Neural progenitor cell (in vitro differentiated cells): Measurements from ENCODE around the gene PDE11A.

Experiments used
- EZH2phosphoT487 ChIP-seq: fragments of 200-600 bp; sonication (generic); IDR thresholded peaks from 2 replicates; pipeline ENCODE4 v1.6.1; 2017; ENCODE audit warnings: antibody characterized with exemption
- TF ChIP-seq, protein P1 (sequence below): fragments of 200-600 bp; sonication (generic); IDR thresholded peaks from 2 replicates; pipeline ENCODE4 v1.5.1; 2017; ENCODE audit warnings: antibody characterized with exemption, mild to moderate bottlenecking

DNA sequence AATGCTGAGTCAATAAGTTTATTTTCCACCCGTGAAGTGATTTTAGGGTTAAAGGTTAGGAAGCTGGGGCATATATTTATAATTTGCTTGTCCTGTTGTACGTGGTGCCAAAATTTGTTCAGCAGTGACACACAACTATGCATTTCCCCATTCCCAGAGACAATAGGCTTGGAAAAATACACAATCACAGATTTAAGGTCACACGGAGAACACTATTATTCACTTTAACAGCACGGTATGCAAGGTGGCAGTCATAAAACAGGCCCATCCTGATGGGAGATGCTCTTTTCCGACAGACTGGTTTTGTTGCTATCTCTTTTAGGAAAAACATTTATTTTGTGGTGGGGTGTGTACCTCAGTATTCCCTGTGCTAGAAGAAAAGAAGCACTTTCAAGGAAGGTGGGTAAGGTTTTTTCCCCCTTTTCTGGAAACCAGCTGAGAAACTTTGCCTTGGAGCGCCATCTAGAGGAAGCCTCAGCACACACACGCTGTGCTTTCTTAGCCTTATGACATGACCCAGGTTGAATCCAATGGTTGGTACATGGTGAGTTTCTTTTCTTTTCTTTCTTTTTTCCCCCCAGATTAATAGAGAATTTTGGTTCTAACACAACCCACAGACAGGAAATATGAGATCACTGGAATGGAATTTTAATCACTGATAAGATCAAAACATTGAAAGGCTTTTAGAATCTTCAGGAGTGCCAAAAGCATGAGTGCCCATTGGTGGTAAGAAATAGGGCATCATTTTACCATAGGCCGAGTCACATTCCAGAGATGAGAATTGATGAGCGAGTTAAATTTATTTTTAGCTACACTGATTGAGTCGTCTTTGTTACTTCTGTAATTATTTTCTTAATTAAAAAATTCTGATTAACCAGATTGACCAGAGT lies 347.9 kb downstream of the PDE11A start:
- TF ChIP-seq, protein P1, sequence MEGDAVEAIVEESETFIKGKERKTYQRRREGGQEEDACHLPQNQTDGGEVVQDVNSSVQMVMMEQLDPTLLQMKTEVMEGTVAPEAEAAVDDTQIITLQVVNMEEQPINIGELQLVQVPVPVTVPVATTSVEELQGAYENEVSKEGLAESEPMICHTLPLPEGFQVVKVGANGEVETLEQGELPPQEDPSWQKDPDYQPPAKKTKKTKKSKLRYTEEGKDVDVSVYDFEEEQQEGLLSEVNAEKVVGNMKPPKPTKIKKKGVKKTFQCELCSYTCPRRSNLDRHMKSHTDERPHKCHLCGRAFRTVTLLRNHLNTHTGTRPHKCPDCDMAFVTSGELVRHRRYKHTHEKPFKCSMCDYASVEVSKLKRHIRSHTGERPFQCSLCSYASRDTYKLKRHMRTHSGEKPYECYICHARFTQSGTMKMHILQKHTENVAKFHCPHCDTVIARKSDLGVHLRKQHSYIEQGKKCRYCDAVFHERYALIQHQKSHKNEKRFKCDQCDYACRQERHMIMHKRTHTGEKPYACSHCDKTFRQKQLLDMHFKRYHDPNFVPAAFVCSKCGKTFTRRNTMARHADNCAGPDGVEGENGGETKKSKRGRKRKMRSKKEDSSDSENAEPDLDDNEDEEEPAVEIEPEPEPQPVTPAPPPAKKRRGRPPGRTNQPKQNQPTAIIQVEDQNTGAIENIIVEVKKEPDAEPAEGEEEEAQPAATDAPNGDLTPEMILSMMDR: peak; percentile 99
- TF ChIP-seq EZH2phosphoT487: no peak
